Measurements from ENCODE around the gene USP34.

GRCh38 chr2:61229936-61230335 is 241.0 kb downstream of the USP34 start:
- TF ChIP-seq POLR2AphosphoS5 (IDR thresholded peaks at IDR 0.05; ENCODE audit: borderline replicate concordance, low read depth, low read length) (no peak), EZH2 (IDR thresholded peaks at IDR 0.05) (no peak)
